ENCODE results near the gene PRKD2. TPM values are rescaled to one million over a fixed set of nuclear protein-coding genes. Genes with fewer than 3 reads are reported as not detected.
A peak's percentile ranks its signal among the peaks of the same experiment; 100 is the strongest.

PRKD2 gene
- total RNA-seq, 1 donor from 2014 or later = 191 TPM

GRCh38 chr19:46625731-46626130, 91.2 kb downstream of the PRKD2 start:
- H3K27ac Mint-ChIP-seq = peak overlapping the region; percentile 18
- TF ChIP-seq, protein P1, sequence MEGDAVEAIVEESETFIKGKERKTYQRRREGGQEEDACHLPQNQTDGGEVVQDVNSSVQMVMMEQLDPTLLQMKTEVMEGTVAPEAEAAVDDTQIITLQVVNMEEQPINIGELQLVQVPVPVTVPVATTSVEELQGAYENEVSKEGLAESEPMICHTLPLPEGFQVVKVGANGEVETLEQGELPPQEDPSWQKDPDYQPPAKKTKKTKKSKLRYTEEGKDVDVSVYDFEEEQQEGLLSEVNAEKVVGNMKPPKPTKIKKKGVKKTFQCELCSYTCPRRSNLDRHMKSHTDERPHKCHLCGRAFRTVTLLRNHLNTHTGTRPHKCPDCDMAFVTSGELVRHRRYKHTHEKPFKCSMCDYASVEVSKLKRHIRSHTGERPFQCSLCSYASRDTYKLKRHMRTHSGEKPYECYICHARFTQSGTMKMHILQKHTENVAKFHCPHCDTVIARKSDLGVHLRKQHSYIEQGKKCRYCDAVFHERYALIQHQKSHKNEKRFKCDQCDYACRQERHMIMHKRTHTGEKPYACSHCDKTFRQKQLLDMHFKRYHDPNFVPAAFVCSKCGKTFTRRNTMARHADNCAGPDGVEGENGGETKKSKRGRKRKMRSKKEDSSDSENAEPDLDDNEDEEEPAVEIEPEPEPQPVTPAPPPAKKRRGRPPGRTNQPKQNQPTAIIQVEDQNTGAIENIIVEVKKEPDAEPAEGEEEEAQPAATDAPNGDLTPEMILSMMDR (IDR thresholded peaks at IDR 0.05) = no peak
- peaks cover 58% of the 10 kb centered on the region for H3K4me1 Mint-ChIP-seq
- ChIA-PET POLR2A (interaction anchor here (0.6 to 2.6 kb wide), 4 partner anchors 8 to 1067 kb away, joined by 4 to 11 read pairs (median 6); partner anchors contain the start of gene CALM3), CTCF (interaction anchor here (0.9 to 1.1 kb wide), 2 partner anchors 9 to 12 kb away, joined by 3 to 4 read pairs; no protein-coding TSS in a partner anchor)
- DNase-seq (no peak), ATAC-seq (ENCODE audit: low read depth) (no peak)
- no peaks in the 10 kb centered on the region for H3K9me3 Mint-ChIP-seq
- peaks cover 2% of the 10 kb centered on the region for H3K36me3 Mint-ChIP-seq (ENCODE audit: low read depth)
- intact Hi-C loops (cut with micrococcal nuclease) = loop anchor here (1.0 kb wide), 1 partner anchor 9 kb away; no protein-coding TSS in a partner anchor
- H3K4me3 Mint-ChIP-seq = no peak overlapping the region
- no peaks in the 10 kb centered on the region for H3K27me3 Mint-ChIP-seq

- POLR2A ChIA-PET = interaction anchor here (0.6 to 2.6 kb wide), 5 partner anchors 8 to 1067 kb away, joined by 4 to 11 read pairs (median 5); partner anchors contain the start of gene CALM3
- ATAC-seq (ENCODE audit: low read depth) = peak; percentile 29
- H3K4me1 Mint-ChIP-seq = peaks cover 64% of the 10 kb centered on the region
- H3K36me3 Mint-ChIP-seq (ENCODE audit: low read depth) = peaks cover 2% of the 10 kb centered on the region
- DNase-seq = no peak
- peak within 1 kb of the TSS; percentile 80 for H3K4me3 Mint-ChIP-seq
- peak within 1 kb of the TSS; percentile 67 for H3K27ac Mint-ChIP-seq
- H3K27me3 Mint-ChIP-seq = no peaks in the 10 kb centered on the region
- TF ChIP-seq, protein P1 (IDR thresholded peaks at IDR 0.05) = no peak
- H3K9me3 Mint-ChIP-seq = no peaks in the 10 kb centered on the region
- CTCF ChIA-PET = interaction anchor here (0.6 to 1.1 kb wide), 2 partner anchors 8 to 856 kb away, joined by 4 read pairs; partner anchors contain the start of gene SIX5
- intact Hi-C loops (cut with micrococcal nuclease) = loop anchor here (1.0 kb wide), 1 partner anchor 9 kb away; no protein-coding TSS in a partner anchor
These were observed 91.8 kb downstream of the PRKD2 start, which contains the start of gene PTGIR for GRCh38 chr19:46624958-46625661. TSS of gene PTGIR (minus strand) at chr19:46625089. CDS start at chr19:46624225, 864 bp downstream.

Other genes with a start within 250 kb of the PRKD2 start
- not detected in 2 replicates for gene PNMA8A, start 245.6 kb downstream of the PRKD2 start, total RNA-seq
- 0.04 TPM in 1 of 2 replicates, not detected in the other for gene PNMA8B, start 221.2 kb downstream of the PRKD2 start, total RNA-seq
- gene CALM3, start 115.8 kb downstream of the PRKD2 start, total RNA-seq = 174 and 200 TPM in 2 replicates
- gene PTGIR, start 92.0 kb downstream of the PRKD2 start, total RNA-seq = 13.4 and 17.8 TPM in 2 replicates
- 33.1 and 38.2 TPM in 2 replicates for gene GNG8, start 80.9 kb downstream of the PRKD2 start, total RNA-seq
- gene DACT3, start 55.9 kb downstream of the PRKD2 start, total RNA-seq = 0.49 and 0.75 TPM in 2 replicates
- 28.3 and 35.8 TPM in 2 replicates for gene FKRP, start 28.9 kb upstream of the PRKD2 start, total RNA-seq
- gene STRN4, start 29.3 kb upstream of the PRKD2 start, total RNA-seq = 83.9 and 90.4 TPM in 2 replicates
- gene SLC1A5, start 71.5 kb upstream of the PRKD2 start, total RNA-seq = 70.7 and 77.9 TPM in 2 replicates
- gene AP2S1, start 133.7 kb upstream of the PRKD2 start, total RNA-seq = 74.7 and 81.3 TPM in 2 replicates
- 20.3 and 25.6 TPM in 2 replicates for gene ARHGAP35, start 143.9 kb upstream of the PRKD2 start, total RNA-seq

Data from activated B cell treated with CpG ODN at 0.5 μM for 24 hours (primary cell).